Measurements from ENCODE around the gene AKT1.

The AKT1 gene

GRCh38 chr14:104721505-104722431 is 73.8 kb downstream of the AKT1 start:
- no peak for DNase-seq

Data from NCI-H526 (cell line).